CD4-positive, alpha-beta T cell (primary cell): ENCODE data around the gene NMNAT2. TPM values are rescaled to one million over a fixed set of nuclear protein-coding genes. Genes with fewer than 3 reads are reported as not detected.

Experiments
- ATAC-seq: fragments of 200-7000 bp; cut with Tn5 transposase; one replicate; pipeline ENCODE4 v1.10.0; 2022; ENCODE audit warnings: mild to moderate bottlenecking; ENCODE audit not compliant: poor library complexity
- CTCF ChIA-PET: fragments of 350-600 bp; sonication (Branson Sonifier 250); formaldehyde crosslinking; loops from one replicate; lab custom pipeline; 2021; ENCODE audit warnings: antibody characterized with exemption, inconsistent platforms; lab: Charles Lee
- POLR2A ChIA-PET: fragments of 350-600 bp; sonication (Branson Sonifier 250); formaldehyde crosslinking; loops from one replicate; lab custom pipeline; 2021; ENCODE audit warnings: antibody characterized with exemption, inconsistent platforms; lab: Charles Lee
- DNase-seq, 14 experiments: peaks; one replicate each; pipeline ENCODE4 v3.0.0-alpha.2; 2013 to 2020; ENCODE audit warnings: mixed read lengths in 2 of 14
- H3K27ac ChIP-seq, 2 donors: one replicate each; pipeline versions ENCODE4 v1.5.1 to v1.7.0; 2013; ENCODE audit warnings: low read length in 2 of 2, low read depth in 1 of 2, mild to moderate bottlenecking in 1 of 2
- H3K27me3 ChIP-seq, 2 experiments: 1 replicate in 1 of 2; 2 replicates in 1 of 2; pipeline versions ENCODE4 v1.6.1 to v1.7.0; 2013; ENCODE audit warnings: low read length in 2 of 2, control low read depth in 1 of 2, mild to moderate bottlenecking in 1 of 2, moderate library complexity in 1 of 2; ENCODE audit not compliant: insufficient read depth in 2 of 2, control insufficient read depth in 1 of 2
- H3K36me3 ChIP-seq: one replicate; pipeline ENCODE4 v1.6.1; 2013; ENCODE audit warnings: low read length, control low read depth; ENCODE audit not compliant: insufficient read depth
- H3K4me1 ChIP-seq: one replicate; pipeline ENCODE4 v1.6.1; 2013; ENCODE audit warnings: low read length, control low read depth; ENCODE audit not compliant: insufficient read depth
- H3K4me3 ChIP-seq: one replicate; pipeline ENCODE4 v1.5.1; 2013; ENCODE audit warnings: mild to moderate bottlenecking, low read length, moderate library complexity
- H3K9me3 ChIP-seq, 2 experiments: 1 replicate in 1 of 2; 2 replicates in 1 of 2; pipeline versions ENCODE4 v1.6.1 to v1.7.0; 2013; ENCODE audit warnings: low read length in 2 of 2, mild to moderate bottlenecking in 2 of 2, control low read depth in 1 of 2, moderate library complexity in 1 of 2; ENCODE audit not compliant: control insufficient read depth in 1 of 2, insufficient read depth in 1 of 2
- H3K27ac Mint-ChIP-seq: one replicate; pipeline ENCODE4 v1.8.0; 2020; ENCODE audit warnings: mixed read lengths
- H3K27me3 Mint-ChIP-seq: one replicate; pipeline ENCODE4 v1.8.0; 2021; ENCODE audit warnings: mixed read lengths
- H3K36me3 Mint-ChIP-seq: one replicate; pipeline ENCODE4 v1.8.0; 2021; ENCODE audit warnings: low read depth, mixed read lengths
- H3K4me1 Mint-ChIP-seq: one replicate; pipeline ENCODE4 v1.8.0; 2021; ENCODE audit warnings: low read depth, mixed read lengths
- H3K4me3 Mint-ChIP-seq: one replicate; pipeline ENCODE4 v1.8.0; 2020; ENCODE audit warnings: mild to moderate bottlenecking, mixed read lengths
- H3K9me3 Mint-ChIP-seq: one replicate; pipeline ENCODE4 v1.8.0; 2020; ENCODE audit warnings: mixed read lengths
- intact Hi-C, 2 experiments: fragments of 100-400 bp; cut with DNase I in 1 of 2; cut with micrococcal nuclease in 1 of 2; formaldehyde crosslinking; loops; one replicate each; pipeline versions ENCODE4 v1.15.1 to v1.9.0; 2023 to 2025; cut with DNase I, micrococcal nuclease
- total RNA-seq, 174 experiments: library from RNA in 2 of 174; stranded (reverse) in 2 of 174; gene quantifications; one replicate each; pipeline ENCODE4 v1.2.3 and lab custom pipeline; 2021 to 2026
- TF ChIP-seq, protein P1 (sequence below): fragments of 200-600 bp; IDR thresholded peaks from one replicate; pipeline ENCODE4 v1.8.0; 2022; ENCODE audit warnings: antibody characterized with exemption, mild to moderate bottlenecking

NMNAT2 gene
- total RNA-seq, 2 experiments from 2014 or later, result not detected

DNA sequence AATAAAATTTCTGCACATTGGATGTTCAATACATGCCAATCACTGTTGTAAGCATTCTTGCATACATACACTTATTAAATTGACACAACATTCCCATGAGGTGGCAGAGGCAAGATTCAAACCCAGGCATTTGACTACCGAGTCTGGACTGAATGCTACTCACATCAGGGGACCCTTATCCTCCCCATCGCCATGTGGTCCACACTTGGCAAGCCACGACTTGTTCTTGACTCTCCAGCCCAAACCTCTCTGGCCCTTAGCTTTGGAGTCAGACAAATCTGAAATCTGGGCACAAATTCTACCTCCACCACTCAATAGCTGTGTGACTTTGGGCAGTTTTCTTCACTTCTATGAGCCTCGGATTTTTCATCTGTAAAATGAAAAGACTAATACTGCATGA, 57.1 kb downstream of the NMNAT2 start:
- H3K4me3 Mint-ChIP-seq, result no peak overlapping the region
- DNase-seq (no peak), ATAC-seq (no peak)
- no peaks in the 10 kb centered on the region for H3K36me3 Mint-ChIP-seq
- Histone ChIP-seq H3K27me3 (peaks cover 5 to 8% of the 10 kb centered on the region in 2 experiments), H3K36me3 (no peaks in the 10 kb centered on the region), H3K9me3 (no peaks in the 10 kb centered on the region), H3K27ac (no peak overlapping the region), H3K4me1 (no peaks in the 10 kb centered on the region), H3K4me3 (no peak overlapping the region)
- H3K9me3 Mint-ChIP-seq, result no peaks in the 10 kb centered on the region
- peaks cover 27% of the 10 kb centered on the region for H3K27me3 Mint-ChIP-seq
- CTCF ChIA-PET, result no interaction called here
- intact Hi-C loops, result no loop called here
- POLR2A ChIA-PET, result no interaction called here
- no peaks in the 10 kb centered on the region for H3K4me1 Mint-ChIP-seq
- TF ChIP-seq, protein P1, sequence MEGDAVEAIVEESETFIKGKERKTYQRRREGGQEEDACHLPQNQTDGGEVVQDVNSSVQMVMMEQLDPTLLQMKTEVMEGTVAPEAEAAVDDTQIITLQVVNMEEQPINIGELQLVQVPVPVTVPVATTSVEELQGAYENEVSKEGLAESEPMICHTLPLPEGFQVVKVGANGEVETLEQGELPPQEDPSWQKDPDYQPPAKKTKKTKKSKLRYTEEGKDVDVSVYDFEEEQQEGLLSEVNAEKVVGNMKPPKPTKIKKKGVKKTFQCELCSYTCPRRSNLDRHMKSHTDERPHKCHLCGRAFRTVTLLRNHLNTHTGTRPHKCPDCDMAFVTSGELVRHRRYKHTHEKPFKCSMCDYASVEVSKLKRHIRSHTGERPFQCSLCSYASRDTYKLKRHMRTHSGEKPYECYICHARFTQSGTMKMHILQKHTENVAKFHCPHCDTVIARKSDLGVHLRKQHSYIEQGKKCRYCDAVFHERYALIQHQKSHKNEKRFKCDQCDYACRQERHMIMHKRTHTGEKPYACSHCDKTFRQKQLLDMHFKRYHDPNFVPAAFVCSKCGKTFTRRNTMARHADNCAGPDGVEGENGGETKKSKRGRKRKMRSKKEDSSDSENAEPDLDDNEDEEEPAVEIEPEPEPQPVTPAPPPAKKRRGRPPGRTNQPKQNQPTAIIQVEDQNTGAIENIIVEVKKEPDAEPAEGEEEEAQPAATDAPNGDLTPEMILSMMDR, result no peak
- H3K27ac Mint-ChIP-seq, result no peak overlapping the region

DNA sequence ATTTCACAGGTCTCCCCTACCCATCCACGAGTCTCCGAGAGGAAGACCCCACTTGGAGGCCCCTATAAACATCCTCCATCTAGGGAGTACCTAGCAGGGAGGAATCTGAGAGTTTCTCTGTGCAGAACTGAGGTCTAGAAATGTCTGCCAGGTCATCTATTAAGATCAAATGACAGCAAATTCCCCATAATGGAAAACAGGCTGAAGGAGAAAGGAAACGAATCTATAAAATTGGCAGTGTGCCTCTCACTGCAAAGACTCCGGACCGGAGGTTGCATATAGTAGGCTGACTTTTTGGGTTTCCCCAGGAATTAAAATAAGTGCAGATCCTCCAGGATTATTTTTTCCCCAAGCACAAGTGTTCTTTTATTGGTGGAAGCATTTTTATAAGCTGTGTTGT, 57.7 kb downstream of the NMNAT2 start:
- no peaks in the 10 kb centered on the region for H3K9me3 Mint-ChIP-seq
- H3K4me1 ChIP-seq, result no peaks in the 10 kb centered on the region
- H3K27me3 Mint-ChIP-seq, result peaks cover 24% of the 10 kb centered on the region
- no peak overlapping the region for H3K4me3 ChIP-seq
- H3K27me3 ChIP-seq, result peaks cover 5 to 8% of the 10 kb centered on the region in 2 experiments
- intact Hi-C loops, result no loop called here
- TF ChIP-seq, protein P1, result no peak
- H3K36me3 Mint-ChIP-seq, result no peaks in the 10 kb centered on the region
- H3K27ac ChIP-seq, result no peak overlapping the region
- CTCF ChIA-PET, result no interaction called here
- no peak overlapping the region for H3K4me3 Mint-ChIP-seq
- H3K9me3 ChIP-seq, result no peaks in the 10 kb centered on the region
- DNase-seq, result no peak
- POLR2A ChIA-PET, result no interaction called here
- no peak for ATAC-seq
- H3K36me3 ChIP-seq, result no peaks in the 10 kb centered on the region
- H3K27ac Mint-ChIP-seq, result no peak overlapping the region
- H3K4me1 Mint-ChIP-seq, result no peaks in the 10 kb centered on the region

DNA sequence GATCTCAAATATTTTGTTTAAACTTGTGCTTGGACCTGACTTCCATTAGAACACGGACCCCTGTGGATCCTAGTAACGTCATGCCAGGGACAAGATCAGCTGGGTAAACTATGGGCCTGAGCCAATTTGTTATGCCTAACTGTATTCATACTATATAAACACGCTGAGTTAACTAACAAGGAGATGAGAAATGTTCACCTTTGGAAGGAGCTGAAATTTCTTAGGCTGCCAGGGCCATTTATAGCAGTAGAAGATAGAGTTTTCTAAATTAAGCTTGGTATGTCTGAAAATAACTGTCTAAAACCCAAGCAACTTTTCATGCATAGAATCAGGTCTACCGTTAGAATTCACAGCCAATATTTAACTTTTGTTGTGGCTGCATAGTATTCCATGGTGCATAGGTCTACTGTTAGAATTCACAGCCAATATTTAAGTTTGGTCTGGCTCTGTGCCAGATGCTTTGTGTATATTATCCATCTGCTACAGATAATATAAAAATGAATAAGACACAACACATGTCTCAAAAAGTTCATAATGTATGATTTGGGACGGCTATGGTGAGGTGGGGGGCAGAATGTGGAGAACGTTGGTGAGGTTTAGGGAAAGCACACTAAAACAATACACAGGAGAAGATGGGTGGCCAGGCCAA, 61.5 kb downstream of the NMNAT2 start:
- H3K27me3 Mint-ChIP-seq, result peaks cover 16% of the 10 kb centered on the region
- TF ChIP-seq, protein P1, result no peak
- no peak for ATAC-seq
- no peaks in the 10 kb centered on the region for H3K36me3 ChIP-seq
- peaks cover 5% of the 10 kb centered on the region in 2 experiments for H3K27me3 ChIP-seq
- ChIA-PET POLR2A (no interaction called here), CTCF (no interaction called here)
- H3K36me3 Mint-ChIP-seq, result no peaks in the 10 kb centered on the region
- DNase-seq, result no peak
- H3K27ac ChIP-seq, result no peak overlapping the region
- H3K9me3 Mint-ChIP-seq, result no peaks in the 10 kb centered on the region
- H3K27ac Mint-ChIP-seq, result no peak overlapping the region
- no peaks in the 10 kb centered on the region for H3K4me1 ChIP-seq
- intact Hi-C loops, result no loop called here
- no peaks in the 10 kb centered on the region for H3K9me3 ChIP-seq
- H3K4me3 Mint-ChIP-seq, result no peak overlapping the region
- no peaks in the 10 kb centered on the region for H3K4me1 Mint-ChIP-seq
- no peak overlapping the region for H3K4me3 ChIP-seq
